Osteoblast (primary cell): Measurements from ENCODE around the gene MYL12A. TPM values are rescaled to one million over a fixed set of nuclear protein-coding genes. Genes with fewer than 3 reads are reported as not detected.

Experiments
- DNase-seq: peaks from one replicate; pipeline ENCODE4 v3.0.0; 2011; ENCODE audit warnings: low spot score, mixed read lengths; ENCODE audit not compliant: insufficient read length; ENCODE audit errors: missing footprints
- H2AFZ ChIP-seq: 2 replicates; pipeline ENCODE4 v1.6.0; 2011; ENCODE audit warnings: mild to moderate bottlenecking, low read length
- H3K27ac ChIP-seq: 2 replicates; pipeline ENCODE4 v1.5.1; 2011; ENCODE audit warnings: mild to moderate bottlenecking, low read depth, low read length, moderate library complexity
- H3K27me3 ChIP-seq: 2 replicates; pipeline ENCODE4 v1.6.0; 2012; ENCODE audit warnings: mild to moderate bottlenecking, control low read depth, inconsistent platforms, low read length, moderate library complexity; ENCODE audit not compliant: insufficient read depth
- H3K36me3 ChIP-seq: 2 replicates; pipeline ENCODE4 v1.5.1; 2011; ENCODE audit warnings: mild to moderate bottlenecking, low read length, control low read depth, moderate library complexity; ENCODE audit not compliant: insufficient read depth
- H3K4me1 ChIP-seq: 2 replicates; pipeline ENCODE4 v1.5.1; 2011; ENCODE audit warnings: mild to moderate bottlenecking, low read length, control low read depth, moderate library complexity; ENCODE audit not compliant: insufficient read depth
- H3K4me2 ChIP-seq: 2 replicates; pipeline ENCODE4 v1.6.0; 2011; ENCODE audit warnings: mild to moderate bottlenecking, low read length; ENCODE audit not compliant: insufficient read depth
- H3K4me3 ChIP-seq: fragments of 200-600 bp; sonication (generic); 3 replicates; pipeline ENCODE4 v1.5.1; 2012; ENCODE audit warnings: mild to moderate bottlenecking, low read length, inconsistent platforms; ENCODE audit not compliant: insufficient read depth
- H3K79me2 ChIP-seq: 2 replicates; pipeline ENCODE4 v1.6.0; 2012; ENCODE audit warnings: mild to moderate bottlenecking, low read length, control low read depth, inconsistent platforms; ENCODE audit not compliant: insufficient read depth
- H3K9me3 ChIP-seq: 2 replicates; pipeline ENCODE4 v1.5.1; 2011; ENCODE audit warnings: low read depth, low read length, control low read depth
- H4K20me1 ChIP-seq: 2 replicates; pipeline ENCODE4 v1.6.0; 2012; ENCODE audit warnings: mild to moderate bottlenecking, low read length, control low read depth; ENCODE audit not compliant: insufficient read depth
- CTCF ChIP-seq: IDR thresholded peaks from 2 replicates; pipeline ENCODE4 v1.5.1; 2011; ENCODE audit warnings: mild to moderate bottlenecking, low read depth, low read length, moderate library complexity; ENCODE audit errors: extremely low read depth
- total RNA-seq: library from RNA; depleted of rRNA; stranded (reverse); fragments of >200 nt; gene quantifications from 2 replicates; pipeline ENCODE4 v1.2.3, GENCODE V29; 2012

Gene MYL12A
- total RNA-seq, 1 donor = 572 TPM

DNA sequence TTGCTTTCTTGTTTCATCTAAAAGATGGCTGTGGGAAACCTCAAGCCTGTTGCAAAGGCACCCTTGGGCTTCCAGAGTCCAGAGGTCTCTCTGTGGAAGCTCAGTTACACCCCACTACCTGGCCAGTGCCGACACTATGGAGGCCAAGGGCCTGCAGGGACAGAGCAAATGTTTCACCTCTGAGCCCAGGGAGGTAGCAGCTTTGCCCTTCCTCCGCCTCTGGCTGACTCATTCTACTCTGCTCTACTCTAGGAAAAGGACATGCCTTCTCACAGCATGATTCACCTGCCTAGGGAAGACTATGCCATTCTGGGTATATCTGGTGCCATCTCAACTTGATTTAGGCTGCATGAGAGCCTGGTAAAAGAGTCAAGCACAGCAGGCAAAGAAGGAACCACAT, 40.0 kb upstream of the MYL12A start:
- Histone ChIP-seq H3K27ac (no peak overlapping the region), H4K20me1 (no peaks in the 10 kb centered on the region), H2AFZ (no peak overlapping the region), H3K4me3 (no peak overlapping the region), H3K4me2 (no peak overlapping the region), H3K4me1 (peaks cover 6% of the 10 kb centered on the region), H3K27me3 (no peaks in the 10 kb centered on the region), H3K9me3 (no peaks in the 10 kb centered on the region), H3K79me2 (no peaks in the 10 kb centered on the region), H3K36me3 (no peaks in the 10 kb centered on the region)
- peak; percentile 79 for DNase-seq
- TF ChIP-seq CTCF = no peak

- no peak for DNase-seq
Measured at GRCh38 chr18:3209859-3210569, 37.6 kb upstream of the MYL12A start.

DNA sequence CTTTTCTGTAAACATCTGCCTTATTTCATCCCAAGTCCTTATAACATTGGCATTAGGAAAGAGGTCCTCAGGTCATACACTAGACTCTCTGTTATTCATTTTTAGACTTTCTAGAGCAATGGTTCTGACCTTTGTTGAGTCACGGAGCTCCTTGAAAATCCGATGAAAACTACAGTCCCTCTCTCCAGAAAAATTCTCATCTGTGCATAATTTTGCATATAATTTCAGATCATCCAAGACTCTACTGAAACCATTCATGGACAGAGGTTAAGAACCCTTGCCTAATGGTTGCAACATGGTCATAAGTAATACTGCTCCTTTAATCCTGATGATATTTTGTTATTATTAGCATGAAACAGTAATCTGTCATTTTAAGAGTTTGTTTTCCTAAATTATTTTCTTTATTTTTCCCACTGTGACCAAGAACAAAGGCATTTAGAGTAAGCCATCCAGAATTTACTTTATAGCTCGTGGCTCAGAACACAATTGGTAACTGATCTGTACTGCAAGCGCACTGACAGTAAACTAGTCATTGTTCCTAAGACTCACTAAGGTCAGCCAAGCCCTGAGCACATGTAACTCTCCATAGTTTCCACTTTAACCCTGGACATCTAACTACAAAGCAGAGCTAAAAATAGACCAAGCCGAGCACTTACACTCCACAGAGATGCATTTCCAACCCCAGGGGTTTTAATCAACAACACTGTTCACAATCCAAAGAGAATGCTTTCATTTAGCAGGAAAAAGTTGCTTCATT, 36.2 kb upstream of the MYL12A start:
- peak; percentile 82 for DNase-seq
- Histone ChIP-seq H3K4me3 (no peak overlapping the region), H3K27ac (no peak overlapping the region), H3K36me3 (no peaks in the 10 kb centered on the region), H3K9me3 (no peaks in the 10 kb centered on the region), H3K27me3 (no peaks in the 10 kb centered on the region), H4K20me1 (no peaks in the 10 kb centered on the region), H2AFZ (no peak overlapping the region), H3K4me2 (peak overlapping the region; percentile 47), H3K79me2 (no peaks in the 10 kb centered on the region), H3K4me1 (peaks cover 6% of the 10 kb centered on the region)
- no peak for TF ChIP-seq CTCF

More at GRCh38 chr18:3209859-3210569, 37.6 kb upstream of the MYL12A start:
- no peaks in the 10 kb centered on the region for H3K79me2 ChIP-seq
- H3K27me3 ChIP-seq = no peaks in the 10 kb centered on the region
- no peak overlapping the region for H3K4me3 ChIP-seq
- peaks cover 6% of the 10 kb centered on the region for H3K4me1 ChIP-seq
- H4K20me1 ChIP-seq = no peaks in the 10 kb centered on the region
- H3K4me2 ChIP-seq = no peak overlapping the region
- H3K9me3 ChIP-seq = no peaks in the 10 kb centered on the region
- no peaks in the 10 kb centered on the region for H3K36me3 ChIP-seq
- TF ChIP-seq CTCF = no peak
- no peak overlapping the region for H3K27ac ChIP-seq
- no peak overlapping the region for H2AFZ ChIP-seq

DNA sequence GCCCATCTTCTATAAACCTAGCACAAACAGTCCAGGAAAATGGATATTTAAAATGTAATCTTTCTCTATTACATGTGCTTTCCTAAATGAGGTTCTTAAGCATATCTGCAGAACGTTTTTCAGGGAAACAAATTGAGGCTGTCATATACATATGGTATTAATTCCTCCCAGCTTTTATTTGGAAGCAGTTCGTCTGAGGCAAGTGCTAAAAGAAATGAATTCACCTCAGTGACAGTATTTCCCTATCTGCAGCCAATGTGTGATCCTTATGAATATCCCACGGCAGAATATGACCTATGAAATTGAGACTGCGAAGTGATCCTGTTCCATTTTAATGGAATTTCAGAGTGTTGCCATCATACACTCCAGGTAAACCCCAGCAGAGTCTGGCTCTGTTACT, 34.9 kb upstream of the MYL12A start:
- no peak overlapping the region for H3K4me3 ChIP-seq
- H3K27me3 ChIP-seq = no peaks in the 10 kb centered on the region
- peaks cover 6% of the 10 kb centered on the region for H3K4me1 ChIP-seq
- no peak overlapping the region for H3K4me2 ChIP-seq
- no peak for DNase-seq
- no peak for TF ChIP-seq CTCF
- no peak overlapping the region for H2AFZ ChIP-seq
- no peaks in the 10 kb centered on the region for H3K9me3 ChIP-seq
- no peaks in the 10 kb centered on the region for H4K20me1 ChIP-seq
- no peaks in the 10 kb centered on the region for H3K36me3 ChIP-seq
- no peaks in the 10 kb centered on the region for H3K79me2 ChIP-seq
- no peak overlapping the region for H3K27ac ChIP-seq
